Ovary (tissue), 9 donors: ENCODE measurements around the gene XXYLT1. TPM values are rescaled to one million over a fixed set of nuclear protein-coding genes. Genes with fewer than 3 reads are reported as not detected.

Experiments used
- DNase-seq, 5 donors: peaks; one replicate each; pipeline ENCODE4 v3.0.0-alpha.2; 2019 to 2020
- H3K27ac ChIP-seq, 2 donors: fragments of 200-600 bp; one replicate each; pipeline versions ENCODE4 v1.5.1 to v1.8.0; 2019 to 2022
- H3K27me3 ChIP-seq: fragments of 200-600 bp; one replicate; pipeline ENCODE4 v1.8.0; 2022
- H3K36me3 ChIP-seq: fragments of 200-600 bp; sonication (generic); one replicate; pipeline ENCODE4 v1.5.1; 2019
- H3K4me1 ChIP-seq: one replicate; pipeline ENCODE4 v1.8.1; 2013; ENCODE audit warnings: mild to moderate bottlenecking, moderate library complexity; ENCODE audit not compliant: insufficient read depth
- H3K4me3 ChIP-seq: fragments of 200-600 bp; sonication (generic); one replicate; pipeline ENCODE4 v1.5.1; 2017
- H3K9me3 ChIP-seq, 2 donors: fragments of 200-600 bp in 1 of 2; sonication (generic) in 1 of 2; one replicate each; pipeline versions ENCODE4 v1.5.1 to v1.8.1; 2013 to 2019; ENCODE audit warnings: mild to moderate bottlenecking in 1 of 2, moderate library complexity in 1 of 2
- CTCF ChIP-seq, 3 donors: fragments of 450-650 bp in 2 of 3; fragments of 200-600 bp in 1 of 3; IDR thresholded peaks; one replicate each; pipeline versions ENCODE4 v1.5.1 to v1.8.0; 2016 to 2022; ENCODE audit warnings: antibody characterized with exemption in 3 of 3, mild to moderate bottlenecking in 1 of 3
- EP300 ChIP-seq: sonication (generic); formaldehyde crosslinking; IDR thresholded peaks from one replicate; pipeline ENCODE4 v1.6.1; 2017; ENCODE audit warnings: antibody characterized with exemption
- POLR2A ChIP-seq: fragments of 450-650 bp; IDR thresholded peaks from one replicate; pipeline ENCODE4 v1.6.1; 2017; ENCODE audit warnings: antibody characterized with exemption, mild to moderate bottlenecking, moderate library complexity
- WGBS, 3 donors: extraction: QIAGEN DNeasy Blood & Tissue Kit in 1 of 3; methylation state at CpG; one replicate each; pipeline versions ENCODE4 v1.1.5 to v1.1.7; 2013 to 2017; 5-methylcytosine and 5-hydroxymethylcytosine counted together
- intact Hi-C, 4 donors: fragments of 100-400 bp; cut with DNase I; formaldehyde crosslinking; loops; one replicate each; pipeline versions ENCODE4 v1.11.0 to v1.15.1; 2022 to 2023
- polyA plus RNA-seq, 2 donors: library from polyadenylated mRNA; stranded (reverse); fragments of 200-250 nt in 1 of 2; fragments of 350-450 nt in 1 of 2; fragmentation: Illumina TruSeq in 1 of 2; extraction: RNeasy Lipid Tissue Mini Kit (QIAGEN cat#74804) in 1 of 2; gene quantifications; one replicate each; pipeline ENCODE4 v1.2.3, GENCODE V29; 2013 to 2014
- total RNA-seq, 7 donors: library from RNA; depleted of rRNA in 2 of 7; stranded (reverse); fragments of >200 nt in 2 of 7; fragmentation: NEBNext Ultra II Directional in 3 of 7; extraction: Animal tissue kit (Norgen Biotek cat#: 25700) in 3 of 7; gene quantifications; one replicate each; pipeline versions ENCODE4 v1.1.0 to v1.2.4, GENCODE V29; 2016 to 2023
- donor health status: DM: no; HTN: no; CAD: no; lungs with moderate emphysema.
- donor health status: DM: no; HTN: no; CAD: no.
- donor health status: Bipolar disorder and iron deficiency.
- donor health status: DM: yes; HTN: yes; CAD: no.
- donor health status: DM: no; HTN: no; CAD: no.
- donor health status: DM: yes; HTN: yes; CAD: no.

Gene XXYLT1
- total and polyA plus RNA-seq, 9 donors, result 5.6 to 13.6 (median 10.2) TPM

GRCh38 chr3:195036974-195037373, 234.0 kb downstream of the XXYLT1 start:
- Histone ChIP-seq H3K9me3 (no peaks in the 10 kb centered on the region), H3K4me1 (no peaks in the 10 kb centered on the region), H3K4me3 (no peak overlapping the region), H3K27ac (no peak overlapping the region), H3K36me3 (no peaks in the 10 kb centered on the region), H3K27me3 (no peaks in the 10 kb centered on the region)
- no peak for TF ChIP-seq CTCF (IDR thresholded peaks at IDR 0.05)
- no peak for TF ChIP-seq POLR2A
- no peak for TF ChIP-seq EP300
- DNase-seq, result no peak
- WGBS, 3 donors, result 84 to 89% (median 86%) methylated on average over 5 of the region's 5 CpGs
- intact Hi-C loops, result no loop called here

DNA sequence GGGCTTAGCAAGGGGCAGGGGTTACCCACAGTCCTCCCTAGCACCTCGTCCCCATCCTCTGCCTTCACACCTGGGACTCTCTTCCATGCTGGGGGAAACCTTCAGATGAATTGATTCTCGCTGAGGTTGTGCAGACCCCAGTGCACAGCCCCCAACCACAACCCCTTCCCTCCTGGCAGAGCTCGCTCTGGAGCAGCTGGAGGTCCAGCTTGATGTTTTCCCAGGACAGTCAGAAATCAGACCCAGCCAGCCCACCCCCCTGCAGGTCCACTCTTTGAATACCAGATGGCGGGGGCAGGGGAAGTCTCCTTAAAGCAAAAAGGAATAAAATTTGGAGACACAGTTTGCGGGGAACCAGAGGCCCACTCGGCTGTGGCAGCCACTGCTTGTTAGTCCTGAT, 234.4 kb downstream of the XXYLT1 start:
- H3K9me3 ChIP-seq, result no peaks in the 10 kb centered on the region
- no peak for DNase-seq
- WGBS, 3 donors, result 68 to 74% (median 73%) methylated on average over 6 of the region's 6 CpGs
- no peaks in the 10 kb centered on the region for H3K36me3 ChIP-seq
- TF ChIP-seq CTCF (IDR thresholded peaks at IDR 0.05), result no peak
- TF ChIP-seq POLR2A, result no peak
- no peak for TF ChIP-seq EP300
- H3K4me1 ChIP-seq, result no peaks in the 10 kb centered on the region
- no peak overlapping the region for H3K4me3 ChIP-seq
- no peaks in the 10 kb centered on the region for H3K27me3 ChIP-seq
- intact Hi-C loops, result no loop called here
- no peak overlapping the region for H3K27ac ChIP-seq

DNA sequence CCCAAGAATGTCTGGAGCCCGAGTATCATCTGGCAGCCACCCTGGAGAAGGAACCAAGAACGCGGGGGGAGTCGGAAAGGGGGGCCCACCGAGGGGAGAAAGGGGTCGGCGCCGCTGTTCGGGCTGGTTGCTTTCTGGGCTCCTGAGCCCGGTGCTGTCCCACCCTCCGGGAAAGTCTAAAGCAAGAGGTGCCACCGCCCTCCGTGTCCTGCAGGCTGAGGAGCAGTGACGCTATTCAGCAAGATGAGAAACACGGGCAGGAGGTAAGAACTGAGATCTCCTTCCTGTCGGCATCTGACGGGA, 234.8 kb downstream of the XXYLT1 start:
- Histone ChIP-seq H3K36me3 (no peaks in the 10 kb centered on the region), H3K9me3 (no peaks in the 10 kb centered on the region), H3K4me1 (no peaks in the 10 kb centered on the region), H3K4me3 (no peak overlapping the region), H3K27me3 (no peaks in the 10 kb centered on the region), H3K27ac (no peak overlapping the region)
- TF ChIP-seq EP300 (no peak), POLR2A (no peak), CTCF (IDR thresholded peaks at IDR 0.05) (no peak)
- no peak for DNase-seq
- intact Hi-C loops, result no loop called here
- 55 to 70% (median 64%) methylated on average over 17 of the region's 17 CpGs for WGBS, 3 donors

DNA sequence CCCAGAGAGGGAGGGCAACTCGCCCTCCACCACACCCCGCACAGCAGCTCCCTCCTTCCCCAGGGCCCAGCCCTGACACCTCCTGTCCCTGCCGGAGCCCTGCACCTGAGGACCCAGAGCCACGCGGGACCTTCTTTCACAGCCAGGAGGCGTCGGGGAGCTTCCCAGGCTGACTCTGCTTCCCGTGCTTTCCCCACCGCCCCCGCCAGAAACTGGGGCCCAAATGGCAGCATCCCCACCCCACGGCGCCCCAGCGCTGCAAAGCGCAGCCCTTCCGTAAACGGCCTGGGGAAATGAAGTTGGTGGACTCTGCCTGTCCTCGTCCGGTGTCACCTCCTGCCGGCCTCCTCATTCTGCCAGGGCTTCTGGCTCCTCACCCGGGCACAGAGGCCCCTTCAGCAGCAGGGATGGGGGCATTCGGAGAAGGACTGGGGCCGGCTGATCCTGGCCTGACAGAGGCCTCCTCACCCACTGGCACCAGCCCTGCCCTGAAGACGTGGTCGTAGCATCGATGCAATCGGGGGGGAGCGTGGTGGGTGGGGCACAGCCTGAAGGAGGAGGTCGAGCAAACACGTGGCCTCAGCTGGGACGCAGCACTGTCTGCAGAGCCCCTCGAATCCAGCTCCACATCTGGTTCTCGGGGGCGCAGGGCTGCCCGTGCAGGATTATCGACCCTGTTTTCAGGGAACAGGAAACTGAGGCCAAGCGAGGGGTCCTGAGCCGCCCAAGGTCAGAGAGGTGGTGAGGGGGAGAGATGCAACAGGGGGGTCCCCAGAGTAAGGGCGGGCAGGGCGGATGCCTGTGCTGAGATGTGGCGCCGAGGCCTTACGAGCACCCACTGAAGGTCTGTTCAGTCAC, 235.4 kb downstream of the XXYLT1 start:
- Histone ChIP-seq H3K9me3 (no peaks in the 10 kb centered on the region), H3K36me3 (no peaks in the 10 kb centered on the region), H3K4me1 (no peaks in the 10 kb centered on the region), H3K4me3 (no peak overlapping the region), H3K27ac (no peak overlapping the region), H3K27me3 (no peaks in the 10 kb centered on the region)
- 59 to 62% (median 62%) methylated on average over 42 of the region's 42 CpGs for WGBS, 3 donors
- DNase-seq, result no peak
- intact Hi-C loops, result no loop called here
- no peak for TF ChIP-seq CTCF (IDR thresholded peaks at IDR 0.05)
- no peak for TF ChIP-seq EP300
- no peak for TF ChIP-seq POLR2A
